Neuronal stem cell (in vitro differentiated cells): ENCODE results near the gene HERC2.

Experiments
- DNase-seq: peaks from one replicate; pipeline ENCODE4 v3.0.0-alpha.2; 2013; ENCODE audit warnings: low spot score
- H2AFZ ChIP-seq: one replicate; pipeline ENCODE4 v1.6.1; 2013; ENCODE audit warnings: mild to moderate bottlenecking, low read length, inconsistent platforms
- H2AK5ac ChIP-seq: 2 replicates; pipeline ENCODE4 v1.6.1; 2013; ENCODE audit warnings: low read depth, mild to moderate bottlenecking, inconsistent platforms, low read length, moderate library complexity, mixed read lengths
- H2BK120ac ChIP-seq: 2 replicates; pipeline ENCODE4 v1.6.1; 2013; ENCODE audit warnings: low read depth, mild to moderate bottlenecking, inconsistent platforms, low read length, moderate library complexity, mixed read lengths
- H2BK12ac ChIP-seq: one replicate; pipeline ENCODE4 v1.6.1; 2013; ENCODE audit warnings: low read length, inconsistent platforms
- H2BK15ac ChIP-seq: 2 replicates; pipeline ENCODE4 v1.6.1; 2013; ENCODE audit warnings: mild to moderate bottlenecking, low read length, inconsistent platforms, mixed read lengths
- H2BK5ac ChIP-seq: one replicate; pipeline ENCODE4 v1.6.1; 2013; ENCODE audit warnings: inconsistent platforms, mild to moderate bottlenecking, low read length, moderate library complexity
- H3K14ac ChIP-seq: one replicate; pipeline ENCODE4 v1.6.1; 2013; ENCODE audit warnings: low read length, inconsistent platforms
- H3K18ac ChIP-seq: 2 replicates; pipeline ENCODE4 v1.6.1; 2013; ENCODE audit warnings: low read length, inconsistent platforms
- H3K23ac ChIP-seq: 2 replicates; pipeline ENCODE4 v1.6.1; 2013; ENCODE audit warnings: low read depth, mild to moderate bottlenecking, mixed read lengths, low read length, inconsistent platforms; ENCODE audit not compliant: poor library complexity
- H3K27ac ChIP-seq: replicated peaks from 3 replicates; pipeline ENCODE4 v1.5.1; 2013; ENCODE audit warnings: low read length, inconsistent platforms
- H3K27me3 ChIP-seq, 3 experiments: 2 replicates each; pipeline ENCODE4 v1.6.1; 2013; ENCODE audit warnings: low read length in 3 of 3, mild to moderate bottlenecking in 2 of 3, inconsistent platforms in 1 of 3, low read depth in 1 of 3, mixed read lengths in 1 of 3, moderate library complexity in 1 of 3; ENCODE audit not compliant: control insufficient read depth in 3 of 3, insufficient read depth in 3 of 3
- H3K36me3 ChIP-seq, 2 donors: replicated peaks in 1 of 2; 2 replicates each; pipeline ENCODE4 v1.6.1; 2013; ENCODE audit warnings: low read length in 2 of 2; ENCODE audit not compliant: control insufficient read depth in 2 of 2, insufficient read depth in 2 of 2
- H3K4ac ChIP-seq: 2 replicates; pipeline ENCODE4 v1.6.1; 2013; ENCODE audit warnings: inconsistent platforms, mild to moderate bottlenecking, low read length, moderate library complexity
- H3K4me1 ChIP-seq, 2 donors: 1 replicate in 1 of 2; 2 replicates in 1 of 2; pipeline ENCODE4 v1.6.1; 2013; ENCODE audit warnings: low read length in 2 of 2, low read depth in 1 of 2; ENCODE audit not compliant: control insufficient read depth in 2 of 2, insufficient read depth in 1 of 2
- H3K4me2 ChIP-seq: one replicate; pipeline ENCODE4 v1.6.1; 2013; ENCODE audit warnings: mild to moderate bottlenecking, low read length, inconsistent platforms; ENCODE audit not compliant: insufficient read depth, poor library complexity, severe bottlenecking
- H3K4me3 ChIP-seq, 2 donors: 2 replicates each; pipeline ENCODE4 v1.5.1; 2013; ENCODE audit warnings: low read length in 2 of 2, mild to moderate bottlenecking in 2 of 2, inconsistent platforms in 1 of 2, moderate library complexity in 1 of 2
- H3K79me1 ChIP-seq: one replicate; pipeline ENCODE4 v1.6.1; 2013; ENCODE audit warnings: low read depth, mild to moderate bottlenecking, inconsistent platforms, low read length, moderate library complexity
- H3K9ac ChIP-seq: one replicate; pipeline ENCODE4 v1.6.1; 2013; ENCODE audit warnings: mild to moderate bottlenecking, low read depth, low read length, inconsistent platforms; ENCODE audit not compliant: poor library complexity
- H3K9me3 ChIP-seq, 2 donors: replicated peaks in 1 of 2; 2 replicates each; pipeline versions ENCODE3 to v1.6.1; 2013; ENCODE audit warnings: low read length in 2 of 2, mild to moderate bottlenecking in 2 of 2, inconsistent platforms in 1 of 2, low read depth in 1 of 2, mixed read lengths in 1 of 2, moderate library complexity in 1 of 2; ENCODE audit not compliant: control insufficient read depth in 2 of 2, insufficient read depth in 1 of 2
- H4K8ac ChIP-seq: one replicate; pipeline ENCODE4 v1.6.1; 2013; ENCODE audit warnings: low read depth, mild to moderate bottlenecking, inconsistent platforms, low read length, moderate library complexity
- H4K91ac ChIP-seq: one replicate; pipeline ENCODE4 v1.6.1; 2013; ENCODE audit warnings: low read length, low read depth, mild to moderate bottlenecking, inconsistent platforms; ENCODE audit not compliant: poor library complexity
- WGBS, 2 donors: extraction: QIAGEN DNeasy Blood & Tissue Kit; methylation state at CpG; one replicate each; pipeline ENCODE4 v1.1.7; 2013; ENCODE audit warnings: missing lambda C conversion rate in 2 of 2, mixed read lengths in 1 of 2; ENCODE audit not compliant: insufficient read length in 2 of 2, insufficient replicate concordance in 1 of 2; ENCODE audit errors: extremely low coverage in 2 of 2; 5-methylcytosine and 5-hydroxymethylcytosine counted together

The HERC2 gene

DNA sequence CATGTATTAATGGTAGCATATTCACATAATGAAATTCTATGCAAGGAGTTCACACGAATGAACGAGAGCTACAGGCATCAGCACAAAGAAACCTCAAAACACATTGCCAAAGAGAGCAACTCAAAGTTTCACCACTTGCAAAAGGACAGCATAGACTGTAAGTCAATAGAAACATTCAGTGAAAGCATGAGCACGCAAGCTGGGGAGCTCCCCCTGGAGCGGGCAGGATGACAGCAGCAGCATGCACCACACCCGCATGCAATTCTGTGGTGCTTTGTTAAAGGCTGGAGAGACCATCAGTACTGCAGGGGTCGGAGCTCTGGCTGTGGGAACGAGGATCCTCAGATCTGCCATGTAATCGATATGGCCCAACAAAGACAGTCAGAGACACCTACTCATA lies 241.6 kb downstream of the HERC2 start:
- Histone ChIP-seq H3K4me3 (no peak overlapping the region), H3K9ac (no peak overlapping the region), H2AK5ac (no peak overlapping the region), H3K4me2 (no peak overlapping the region), H4K91ac (no peak overlapping the region), H3K9me3 (peaks cover 0 to 1% of the 10 kb centered on the region in 2 donors), H3K79me1 (no peaks in the 10 kb centered on the region), H2BK5ac (no peak overlapping the region), H3K18ac (no peak overlapping the region), H2BK120ac (no peak overlapping the region), H2AFZ (no peak overlapping the region), H3K23ac (no peak overlapping the region), H2BK12ac (no peak overlapping the region), H4K8ac (no peak overlapping the region), H3K14ac (no peak overlapping the region), H2BK15ac (no peak overlapping the region), H3K36me3 (no peaks in the 10 kb centered on the region), H3K27me3 (no peaks in the 10 kb centered on the region), H3K4me1 (peaks cover 0 to 1% of the 10 kb centered on the region in 2 donors), H3K27ac (no peak overlapping the region), H3K4ac (no peak overlapping the region)
- WGBS, 2 donors = no CpG with 5 or more reads among the region's 8 CpGs
- no peak for DNase-seq

- no peak overlapping the region for H2BK12ac ChIP-seq
- peak overlapping the region; percentile 64 for H2AK5ac ChIP-seq
- H2BK120ac ChIP-seq = no peak overlapping the region
- H4K8ac ChIP-seq = peak overlapping the region; percentile 79
- no peaks in the 10 kb centered on the region for H3K27me3 ChIP-seq
- no peak overlapping the region for H2BK15ac ChIP-seq
- H3K14ac ChIP-seq = no peak overlapping the region
- peaks cover 0 to 1% of the 10 kb centered on the region in 2 donors for H3K4me1 ChIP-seq
- DNase-seq = no peak
- H3K79me1 ChIP-seq = no peaks in the 10 kb centered on the region
- H3K4me2 ChIP-seq = no peak overlapping the region
- WGBS, 2 donors = no CpG with 5 or more reads among the region's 9 CpGs
- no peak overlapping the region for H2AFZ ChIP-seq
- peaks cover 0 to 1% of the 10 kb centered on the region in 2 donors for H3K9me3 ChIP-seq
- no peak overlapping the region for H3K4ac ChIP-seq
- peak overlapping the region; percentile 72 for H3K18ac ChIP-seq
- H4K91ac ChIP-seq = no peak overlapping the region
- H3K23ac ChIP-seq = peak overlapping the region; percentile 61
- H3K27ac ChIP-seq = no peak overlapping the region
- no peak overlapping the region for H3K4me3 ChIP-seq
- peak overlapping the region; percentile 10 for H3K9ac ChIP-seq
- no peak overlapping the region for H2BK5ac ChIP-seq
- no peaks in the 10 kb centered on the region for H3K36me3 ChIP-seq
Observed at GRCh38 chr15:28079313-28079969, 242.5 kb downstream of the HERC2 start.

- H3K18ac ChIP-seq = no peak overlapping the region
- no peak overlapping the region for H3K4me3 ChIP-seq
- no peaks in the 10 kb centered on the region for H3K9me3 ChIP-seq
- no peak overlapping the region for H2AFZ ChIP-seq
- H2BK12ac ChIP-seq = no peak overlapping the region
- peaks cover 0 to 1% of the 10 kb centered on the region in 2 donors for H3K4me1 ChIP-seq
- H4K8ac ChIP-seq = no peak overlapping the region
- H4K91ac ChIP-seq = no peak overlapping the region
- no peak overlapping the region for H3K4me2 ChIP-seq
- H2BK120ac ChIP-seq = no peak overlapping the region
- no peak overlapping the region for H3K9ac ChIP-seq
- H3K4ac ChIP-seq = no peak overlapping the region
- H3K14ac ChIP-seq = no peak overlapping the region
- no peak overlapping the region for H2AK5ac ChIP-seq
- WGBS, 2 donors = no CpG with 5 or more reads among the region's 1 CpG
- H3K27me3 ChIP-seq = no peaks in the 10 kb centered on the region
- no peaks in the 10 kb centered on the region for H3K79me1 ChIP-seq
- H3K23ac ChIP-seq = no peak overlapping the region
- no peak overlapping the region for H3K27ac ChIP-seq
- DNase-seq = no peak
- H3K36me3 ChIP-seq = no peaks in the 10 kb centered on the region
- no peak overlapping the region for H2BK15ac ChIP-seq
- H2BK5ac ChIP-seq = no peak overlapping the region
Observed at GRCh38 chr15:28078191-28078719, 243.7 kb downstream of the HERC2 start.

GRCh38 chr15:28075573-28075972 lies 246.4 kb downstream of the HERC2 start:
- no peak overlapping the region for H3K18ac ChIP-seq
- no peaks in the 10 kb centered on the region for H3K36me3 ChIP-seq
- no peak overlapping the region for H4K91ac ChIP-seq
- no peak overlapping the region for H3K14ac ChIP-seq
- no CpG with 5 or more reads among the region's 1 CpG for WGBS, 2 donors
- H2BK12ac ChIP-seq = no peak overlapping the region
- H2BK5ac ChIP-seq = no peak overlapping the region
- no peak overlapping the region for H4K8ac ChIP-seq
- H3K9me3 ChIP-seq = no peaks in the 10 kb centered on the region
- no peak overlapping the region for H3K4me2 ChIP-seq
- H3K9ac ChIP-seq = no peak overlapping the region
- no peak overlapping the region for H2AK5ac ChIP-seq
- H2BK15ac ChIP-seq = no peak overlapping the region
- H3K27me3 ChIP-seq = no peaks in the 10 kb centered on the region
- no peak overlapping the region for H3K23ac ChIP-seq
- no peak for DNase-seq
- peaks cover 0 to 1% of the 10 kb centered on the region in 2 donors for H3K4me1 ChIP-seq
- H3K27ac ChIP-seq = no peak overlapping the region
- H3K4ac ChIP-seq = no peak overlapping the region
- H2AFZ ChIP-seq = no peak overlapping the region
- H2BK120ac ChIP-seq = no peak overlapping the region
- H3K4me3 ChIP-seq = no peak overlapping the region
- no peaks in the 10 kb centered on the region for H3K79me1 ChIP-seq
